Naive thymus-derived CD4-positive, alpha-beta T cell (primary cell): ENCODE results near the gene PPP1R7. TPM values are rescaled to one million over a fixed set of nuclear protein-coding genes. Genes with fewer than 3 reads are reported as not detected.
A peak's percentile ranks its signal among the peaks of the same experiment; 100 is the strongest.

Experiments used
- ATAC-seq: fragments of 150-1000 bp; cut with Tn5 transposase; 2 replicates; pipeline ENCODE4 v1.10.0; 2021; ENCODE audit warnings: mild to moderate bottlenecking, moderate library complexity
- CTCF ChIA-PET: fragments of 350-600 bp; sonication (Branson Sonifier 250); formaldehyde crosslinking; loops from one replicate; lab custom pipeline; 2021; ENCODE audit warnings: antibody characterized with exemption; lab: Charles Lee
- POLR2A ChIA-PET: fragments of 350-600 bp; sonication (Branson Sonifier 250); formaldehyde crosslinking; loops from one replicate; lab custom pipeline; 2021; ENCODE audit warnings: antibody characterized with exemption, inconsistent platforms; lab: Charles Lee
- DNase-seq, 9 donors: peaks; one replicate each; pipeline versions ENCODE4 v3.0.0 to v3.0.0-alpha.2; 2020 to 2022; ENCODE audit warnings: mixed read lengths in 1 of 9
- H3K27ac ChIP-seq: one replicate; pipeline ENCODE4 v1.7.0; 2013; ENCODE audit warnings: mild to moderate bottlenecking, low read depth, low read length, moderate library complexity
- H3K27me3 ChIP-seq, 2 donors: one replicate each; pipeline ENCODE4 v1.7.0; 2013; ENCODE audit warnings: low read length in 2 of 2, mild to moderate bottlenecking in 2 of 2, moderate library complexity in 2 of 2; ENCODE audit not compliant: control insufficient read depth in 2 of 2, insufficient read depth in 2 of 2
- H3K36me3 ChIP-seq, 3 experiments: 1 replicate in 2 of 3; 2 replicates in 1 of 3; pipeline ENCODE4 v1.7.0; 2013; ENCODE audit warnings: low read length in 3 of 3, mild to moderate bottlenecking in 3 of 3, moderate library complexity in 1 of 3; ENCODE audit not compliant: insufficient read depth in 3 of 3, control insufficient read depth in 2 of 3
- H3K4me1 ChIP-seq, 2 donors: one replicate each; pipeline ENCODE4 v1.7.0; 2013; ENCODE audit warnings: low read length in 2 of 2, mild to moderate bottlenecking in 2 of 2, moderate library complexity in 1 of 2; ENCODE audit not compliant: control insufficient read depth in 2 of 2, insufficient read depth in 2 of 2
- H3K4me3 ChIP-seq: 2 replicates; pipeline ENCODE4 v1.7.0; 2013; ENCODE audit warnings: mild to moderate bottlenecking, low read length
- H3K9me3 ChIP-seq, 3 experiments: 1 replicate in 2 of 3; 2 replicates in 1 of 3; pipeline ENCODE4 v1.7.0; 2013; ENCODE audit warnings: low read length in 3 of 3; ENCODE audit not compliant: control insufficient read depth in 2 of 3
- H3K27ac Mint-ChIP-seq, 9 donors: one replicate each; pipeline ENCODE4 v1.8.0; 2020 to 2022; ENCODE audit warnings: mixed read lengths in 9 of 9, mild to moderate bottlenecking in 8 of 9, moderate library complexity in 5 of 9, inconsistent platforms in 2 of 9
- H3K27me3 Mint-ChIP-seq, 5 donors: one replicate each; pipeline ENCODE4 v1.8.0; 2021 to 2022; ENCODE audit warnings: mixed read lengths in 5 of 5, mild to moderate bottlenecking in 1 of 5
- H3K36me3 Mint-ChIP-seq, 5 donors: one replicate each; pipeline ENCODE4 v1.8.0; 2020 to 2022; ENCODE audit warnings: mixed read lengths in 5 of 5, mild to moderate bottlenecking in 3 of 5, inconsistent platforms in 1 of 5
- H3K4me1 Mint-ChIP-seq, 7 donors: one replicate each; pipeline ENCODE4 v1.8.0; 2020 to 2022; ENCODE audit warnings: mixed read lengths in 7 of 7, mild to moderate bottlenecking in 3 of 7, inconsistent platforms in 1 of 7
- H3K4me3 Mint-ChIP-seq, 10 donors: one replicate each; pipeline ENCODE4 v1.8.0; 2020 to 2022; ENCODE audit warnings: mild to moderate bottlenecking in 10 of 10, mixed read lengths in 10 of 10, moderate library complexity in 6 of 10, inconsistent platforms in 2 of 10
- H3K9me3 Mint-ChIP-seq, 11 donors: one replicate each; pipeline ENCODE4 v1.8.0; 2020 to 2022; ENCODE audit warnings: mixed read lengths in 11 of 11, mild to moderate bottlenecking in 4 of 11, inconsistent platforms in 1 of 11, moderate library complexity in 1 of 11
- intact Hi-C, 2 donors: fragments of 100-400 bp; cut with micrococcal nuclease; formaldehyde crosslinking; loops; one replicate each; pipeline ENCODE4 v1.15.1; 2023
- polyA plus RNA-seq, 2 donors: library from polyadenylated mRNA; unstranded; fragments of 300-500 nt; fragmentation: Illumina TruSeq; gene quantifications; one replicate each; pipeline ENCODE4 v1.2.3, GENCODE V29; 2021
- total RNA-seq, 6 experiments: library from RNA in 5 of 6; stranded (reverse) in 5 of 6; gene quantifications; 1 replicate in 5 of 6; 2 replicates in 1 of 6; pipeline ENCODE4 v1.2.3 and lab custom pipeline; 2021 to 2026

The PPP1R7 gene
- total and polyA plus RNA-seq, 7 experiments from 2014 or later, result 39.2 to 122 (median 59.0) TPM

DNA sequence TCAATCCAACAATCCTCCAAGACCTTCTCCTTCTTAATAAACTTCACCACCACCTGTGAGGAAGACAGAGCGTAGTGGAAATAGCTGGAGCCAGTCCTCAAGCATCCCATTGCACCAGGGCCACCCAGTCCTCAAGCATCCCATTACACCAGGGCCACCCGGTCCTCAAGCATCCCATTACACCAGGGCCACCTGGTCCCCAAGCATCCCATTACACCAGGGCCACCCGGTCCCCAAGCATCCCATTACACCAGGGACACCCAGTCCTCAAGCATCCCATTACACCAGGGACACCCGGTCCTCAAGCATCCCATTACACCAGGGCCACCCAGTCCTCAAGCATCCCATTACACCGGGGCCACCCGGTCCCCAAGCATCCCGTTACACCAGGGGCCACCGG is 34.9 kb upstream of the PPP1R7 start:
- CTCF ChIA-PET, result interaction anchor here (0.5 kb wide), 1 partner anchor 17 kb away, joined by 5 read pairs; no protein-coding TSS in a partner anchor
- peak overlapping the region in 1 of 9 donors; percentile 78 for H3K27ac Mint-ChIP-seq
- H3K4me1 Mint-ChIP-seq, result peaks cover 4 to 25% (median 19%) of the 10 kb centered on the region in 7 donors
- intact Hi-C loops, result no loop called here
- H3K27me3 Mint-ChIP-seq, result no peaks in the 10 kb centered on the region
- POLR2A ChIA-PET, result interaction anchor here (1.7 kb wide), 1 partner anchor 34 kb away, joined by 5 read pairs; the partner anchor contains the start of gene PASK
- no peak for ATAC-seq
- no peak overlapping the region for H3K4me3 Mint-ChIP-seq
- peaks cover under 1 to 7% of the 10 kb centered on the region in 2 donors for H3K4me1 ChIP-seq
- no peak overlapping the region for H3K27ac ChIP-seq
- H3K36me3 Mint-ChIP-seq, result peaks cover 13 to 63% (median 34%) of the 10 kb centered on the region in 5 donors
- no peak for DNase-seq
- H3K36me3 ChIP-seq, result peaks cover 0 to 6% (median 0%) of the 10 kb centered on the region in 3 experiments
- no peak overlapping the region for H3K4me3 ChIP-seq
- H3K27me3 ChIP-seq, result no peaks in the 10 kb centered on the region
- no peaks in the 10 kb centered on the region for H3K9me3 ChIP-seq
- H3K9me3 Mint-ChIP-seq, result peaks cover 0 to 4% (median 0%) of the 10 kb centered on the region in 11 donors

DNA sequence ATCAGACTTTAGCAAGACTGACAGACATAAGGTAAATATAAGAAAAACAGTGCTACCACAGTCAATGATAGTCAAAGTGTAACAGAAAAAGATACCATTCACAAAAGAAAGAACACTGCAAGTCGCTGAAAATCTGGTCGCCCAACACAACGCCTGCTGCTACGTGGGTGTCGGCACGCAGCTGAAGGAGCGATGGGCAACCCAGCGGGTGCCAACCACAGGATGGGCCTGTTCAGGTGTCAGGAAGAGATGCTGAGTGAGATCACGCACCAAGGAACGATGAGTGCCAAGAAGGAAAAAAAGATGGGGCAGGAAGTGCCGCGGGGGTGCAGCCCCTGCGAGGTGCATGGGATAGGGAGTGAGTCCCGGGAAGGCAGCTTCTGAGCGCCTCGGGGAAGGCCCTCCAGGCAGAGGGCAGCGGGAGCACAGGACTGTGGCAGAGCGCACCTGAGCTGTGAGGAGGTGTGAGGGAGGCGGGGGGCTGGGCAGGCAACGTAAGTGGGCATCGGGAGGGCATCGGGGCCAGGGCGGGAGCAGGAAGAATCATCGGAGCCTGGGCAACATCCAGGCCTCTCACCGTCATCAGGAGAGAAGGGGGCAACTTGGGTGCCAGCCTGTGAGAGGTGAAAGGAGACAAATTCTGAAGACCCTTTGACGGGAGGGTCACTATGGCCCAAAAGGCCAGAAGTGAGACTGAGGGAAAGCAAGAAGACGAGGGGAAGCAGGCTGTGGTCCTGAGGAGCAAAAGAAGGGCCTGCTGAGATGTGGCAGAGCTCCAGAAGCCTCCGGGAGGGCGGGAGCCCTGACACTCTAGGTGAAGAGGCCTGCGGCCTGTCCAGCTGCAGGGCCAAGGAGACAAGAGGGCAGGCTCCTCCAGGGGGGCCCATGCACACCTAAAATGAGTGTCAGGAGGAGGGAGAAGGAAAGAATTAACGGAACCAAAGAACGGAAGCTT is 33.4 kb upstream of the PPP1R7 start:
- Histone ChIP-seq H3K9me3 (no peaks in the 10 kb centered on the region), H3K4me3 (no peak overlapping the region), H3K36me3 (peaks cover 0 to 5% (median 0%) of the 10 kb centered on the region in 3 experiments), H3K4me1 (peaks cover 0 to 2% of the 10 kb centered on the region in 2 donors), H3K27me3 (no peaks in the 10 kb centered on the region), H3K27ac (no peak overlapping the region)
- Mint-ChIP-seq H3K4me3 (no peak overlapping the region), H3K27me3 (no peaks in the 10 kb centered on the region), H3K27ac (peak overlapping the region in 6 of 9 donors; percentile 41 to 85 (median 56)), H3K4me1 (peaks cover 0 to 17% (median 10%) of the 10 kb centered on the region in 7 donors), H3K9me3 (peaks cover 0 to 3% (median 0%) of the 10 kb centered on the region in 11 donors), H3K36me3 (peaks cover 15 to 70% (median 50%) of the 10 kb centered on the region in 5 donors)
- intact Hi-C loops, result no loop called here
- ATAC-seq, result no peak
- CTCF ChIA-PET, result interaction anchor here (1.1 kb wide), 1 partner anchor 32 kb away, joined by 3 read pairs; the partner anchor contains the start of gene PASK
- POLR2A ChIA-PET, result no interaction called here
- no peak for DNase-seq

- H3K4me1 ChIP-seq, result no peaks in the 10 kb centered on the region
- no peaks in the 10 kb centered on the region for H3K9me3 ChIP-seq
- ATAC-seq (no peak), DNase-seq (no peak)
- ChIA-PET POLR2A (no interaction called here), CTCF (no interaction called here)
- Mint-ChIP-seq H3K4me1 (peaks cover under 1 to 8% (median 4%) of the 10 kb centered on the region in 7 donors), H3K36me3 (peaks cover 15 to 68% (median 51%) of the 10 kb centered on the region in 5 donors), H3K9me3 (peaks cover 0 to 2% (median 0%) of the 10 kb centered on the region in 11 donors), H3K27ac (no peak overlapping the region), H3K27me3 (no peaks in the 10 kb centered on the region), H3K4me3 (no peak overlapping the region)
- no peak overlapping the region for H3K27ac ChIP-seq
- H3K27me3 ChIP-seq, result no peaks in the 10 kb centered on the region
- H3K36me3 ChIP-seq, result peaks cover 0 to 14% (median 0%) of the 10 kb centered on the region in 3 experiments
- no peak overlapping the region for H3K4me3 ChIP-seq
- intact Hi-C loops, result loop anchor here in 1 of 2 donors (2.0 kb wide), 1 partner anchor 16 kb away; the partner anchor contains the start of gene MTERF4
Observed at GRCh38 chr2:241118737-241119505, 31.3 kb upstream of the PPP1R7 start.

DNA sequence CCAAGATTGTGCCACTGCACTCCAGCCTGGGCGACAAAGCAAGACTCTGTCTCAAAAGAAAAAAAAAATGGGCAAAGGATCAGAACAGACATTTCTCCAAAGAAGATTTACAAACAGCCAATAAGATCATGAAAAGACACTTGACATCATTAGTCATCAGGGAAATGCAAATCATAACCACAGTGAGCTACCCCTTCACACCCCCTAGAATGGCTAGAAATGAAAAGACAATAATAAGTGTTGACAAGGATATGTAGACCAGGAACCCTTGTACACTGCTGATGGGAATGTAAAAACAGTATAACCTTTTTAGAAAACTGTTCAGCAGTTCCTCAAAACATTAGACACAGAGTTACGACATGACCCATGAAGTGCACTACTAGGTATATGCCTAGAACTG is 29.8 kb upstream of the PPP1R7 start:
- Mint-ChIP-seq H3K4me3 (no peak overlapping the region), H3K27ac (no peak overlapping the region), H3K9me3 (no peaks in the 10 kb centered on the region), H3K36me3 (peaks cover 9 to 56% (median 41%) of the 10 kb centered on the region in 5 donors), H3K27me3 (no peaks in the 10 kb centered on the region), H3K4me1 (peaks cover 3 to 9% (median 4%) of the 10 kb centered on the region in 7 donors)
- no peaks in the 10 kb centered on the region for H3K4me1 ChIP-seq
- intact Hi-C loops, result no loop called here
- no peak overlapping the region for H3K4me3 ChIP-seq
- ATAC-seq (no peak), DNase-seq (no peak)
- H3K27me3 ChIP-seq, result no peaks in the 10 kb centered on the region
- H3K27ac ChIP-seq, result no peak overlapping the region
- H3K9me3 ChIP-seq, result no peaks in the 10 kb centered on the region
- H3K36me3 ChIP-seq, result peaks cover 0 to 16% (median 0%) of the 10 kb centered on the region in 3 experiments
- ChIA-PET POLR2A (interaction anchor here (1.4 kb wide), 1 partner anchor 18 kb away, joined by 4 read pairs; the partner anchor contains the start of gene MTERF4), CTCF (no interaction called here)

DNA sequence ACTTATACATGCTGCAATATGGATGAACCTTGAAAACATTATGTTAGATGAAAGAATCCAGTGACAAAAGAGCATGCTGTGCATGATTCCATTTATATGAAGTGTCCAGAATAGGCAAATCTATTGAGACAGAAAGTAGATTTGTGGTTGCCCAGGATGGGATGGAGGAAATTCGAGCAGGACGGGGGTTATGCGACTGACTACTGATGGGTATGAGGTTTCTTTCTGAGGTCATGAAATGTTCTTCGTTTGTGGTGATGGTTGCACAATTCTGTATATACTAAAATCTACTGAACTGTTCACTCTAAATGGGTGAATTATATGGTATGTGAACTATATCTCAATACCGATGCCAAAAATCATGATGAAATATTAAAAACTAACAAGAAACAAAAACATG is 29.3 kb upstream of the PPP1R7 start:
- H3K4me1 ChIP-seq, result no peaks in the 10 kb centered on the region
- H3K9me3 ChIP-seq, result no peaks in the 10 kb centered on the region
- intact Hi-C loops, result no loop called here
- no peak overlapping the region for H3K4me3 ChIP-seq
- DNase-seq (no peak), ATAC-seq (no peak)
- H3K36me3 ChIP-seq, result peaks cover 0 to 18% (median 0%) of the 10 kb centered on the region in 3 experiments
- H3K9me3 Mint-ChIP-seq, result no peaks in the 10 kb centered on the region
- H3K36me3 Mint-ChIP-seq, result peaks cover 9 to 50% (median 39%) of the 10 kb centered on the region in 5 donors
- H3K27ac ChIP-seq, result no peak overlapping the region
- no peaks in the 10 kb centered on the region for H3K27me3 Mint-ChIP-seq
- peaks cover 3 to 11% (median 4%) of the 10 kb centered on the region in 7 donors for H3K4me1 Mint-ChIP-seq
- no peaks in the 10 kb centered on the region for H3K27me3 ChIP-seq
- H3K4me3 Mint-ChIP-seq, result no peak overlapping the region
- H3K27ac Mint-ChIP-seq, result peak overlapping the region in 4 of 9 donors; percentile 22 to 56 (median 36)
- ChIA-PET CTCF (no interaction called here), POLR2A (interaction anchor here (0.6 to 1.4 kb wide), 3 partner anchors 11 to 65 kb away, joined by 3 to 6 read pairs (median 4); partner anchors contain the start of gene MTERF4)
